T1000 (cell line): Measurements from ENCODE around the gene ADK.
"Not testable (repeated sequence)": the region's sequence is repeated elsewhere in the genome, so short reads cannot be mapped to it uniquely, and the experiment has no call there.

Experiments
- DNase-seq: peaks from one replicate; lab custom pipeline; 2025; ENCODE audit warnings: mixed read lengths; lab: John Stamatoyannopoulos, UW

The ADK gene

GRCh38 chr10:74146980-74147379 is 4.0 kb upstream of the ADK start:
- not testable (repeated sequence) for DNase-seq

GRCh38 chr10:74150204-74150989 is 624 bp upstream of the ADK start, which contains the start of gene AP3M1:
AP3M1 (minus strand) TSS chr10:74150828; CDS start chr10:74138379, 12,449 bp downstream.
- DNase-seq = no peak

- DNase-seq = no peak
Measured at GRCh38 chr10:74151879-74152722, 1.1 kb downstream of the ADK start.

- no peak for DNase-seq
Measured at GRCh38 chr10:74153123-74153522, 2.1 kb downstream of the ADK start.

GRCh38 chr10:74153676-74154075 is 2.7 kb downstream of the ADK start:
- DNase-seq = no peak

- no peak for DNase-seq
Measured at GRCh38 chr10:74156919-74157289, 5.9 kb downstream of the ADK start.

- DNase-seq = no peak
Measured at GRCh38 chr10:74160013-74160412, 9.0 kb downstream of the ADK start.

GRCh38 chr10:74163319-74164068 is 12.5 kb downstream of the ADK start:
- no peak for DNase-seq

GRCh38 chr10:74164716-74165529 is 13.9 kb downstream of the ADK start:
- no peak for DNase-seq

- DNase-seq = no peak
Measured at GRCh38 chr10:74165530-74165901, 14.5 kb downstream of the ADK start.

- no peak for DNase-seq
Measured at GRCh38 chr10:74167443-74167842, 16.4 kb downstream of the ADK start.

GRCh38 chr10:74171625-74172024 is 20.6 kb downstream of the ADK start:
- DNase-seq = no peak

GRCh38 chr10:74174521-74174920 is 23.5 kb downstream of the ADK start:
- DNase-seq = no peak

GRCh38 chr10:74175510-74176379 is 24.7 kb downstream of the ADK start:
- DNase-seq = no peak

- DNase-seq = peak; percentile 98
Measured at GRCh38 chr10:74176380-74177139, 25.5 kb downstream of the ADK start.

GRCh38 chr10:74177140-74177677 is 26.2 kb downstream of the ADK start:
- DNase-seq = no peak

GRCh38 chr10:74178042-74178791 is 27.2 kb downstream of the ADK start:
- DNase-seq = no peak

GRCh38 chr10:74179111-74179710 is 28.2 kb downstream of the ADK start:
- no peak for DNase-seq
